ENCODE data around the gene PRKACB.

The PRKACB gene

GRCh38 chr1:84159533-84160240, 15.6 kb downstream of the PRKACB start:
- DNase-seq = no peak

- no peak for DNase-seq
Observed at GRCh38 chr1:84162295-84162694, 18.2 kb downstream of the PRKACB start.

GRCh38 chr1:84163123-84163931, 19.3 kb downstream of the PRKACB start:
- DNase-seq = no peak

- DNase-seq = no peak
Observed at GRCh38 chr1:84164161-84164560, 20.1 kb downstream of the PRKACB start.

- no peak for DNase-seq
Observed at GRCh38 chr1:84164567-84165021, 20.5 kb downstream of the PRKACB start.

- DNase-seq = no peak
Observed at GRCh38 chr1:84165601-84166000, 21.5 kb downstream of the PRKACB start.

GRCh38 chr1:84166797-84167196, 22.7 kb downstream of the PRKACB start:
- no peak for DNase-seq

GRCh38 chr1:84168783-84169182, 24.7 kb downstream of the PRKACB start:
- DNase-seq = no peak

- no peak for DNase-seq
Observed at GRCh38 chr1:84170171-84170570, 26.1 kb downstream of the PRKACB start.

- DNase-seq = no peak
Observed at GRCh38 chr1:84171481-84171880, 27.4 kb downstream of the PRKACB start.

GRCh38 chr1:84174051-84174556, 30.0 kb downstream of the PRKACB start:
- no peak for DNase-seq

GRCh38 chr1:84181350-84182005, 37.4 kb downstream of the PRKACB start:
- DNase-seq = no peak

GRCh38 chr1:84190455-84190854, 46.4 kb downstream of the PRKACB start:
- no peak for DNase-seq

- no peak for DNase-seq
Observed at GRCh38 chr1:84192681-84193080, 48.6 kb downstream of the PRKACB start.

GRCh38 chr1:84198832-84199231, 54.8 kb downstream of the PRKACB start:
- DNase-seq = no peak

GRCh38 chr1:84199257-84199656, 55.2 kb downstream of the PRKACB start:
- DNase-seq = no peak

- no peak for DNase-seq
Observed at GRCh38 chr1:84202126-84202525, 58.1 kb downstream of the PRKACB start.

- DNase-seq = no peak
Observed at GRCh38 chr1:84206375-84206774, 62.3 kb downstream of the PRKACB start.

GRCh38 chr1:84208935-84209334, 64.9 kb downstream of the PRKACB start:
- no peak for DNase-seq

- no peak for DNase-seq
Observed at GRCh38 chr1:84214115-84214956, 70.3 kb downstream of the PRKACB start.

GRCh38 chr1:84217239-84217638, 73.2 kb downstream of the PRKACB start:
- DNase-seq = no peak

GRCh38 chr1:84223751-84224432, 79.8 kb downstream of the PRKACB start:
- DNase-seq = no peak

Measured in CD4-positive, alpha-beta T cell treated with Interleukin-17A for 4 hours (primary cell).